Hepatocyte (in vitro differentiated cells): ENCODE results near the gene KRT8. TPM values are rescaled to one million over a fixed set of nuclear protein-coding genes. Genes with fewer than 3 reads are reported as not detected.

ENCODE experiments used
- DNase-seq: peaks from one replicate; pipeline ENCODE4 v3.0.0-alpha.2; 2016; ENCODE audit warnings: low spot score
- H2AFZ ChIP-seq: fragments of 200-600 bp; sonication (generic); 2 replicates; pipeline ENCODE4 v1.6.0; 2016; ENCODE audit warnings: antibody characterized with exemption, mild to moderate bottlenecking
- H3K27ac ChIP-seq: fragments of 200-600 bp; sonication (generic); 2 replicates; pipeline ENCODE4 v1.5.1; 2016; ENCODE audit warnings: mild to moderate bottlenecking
- H3K27me3 ChIP-seq: fragments of 200-600 bp; sonication (generic); 2 replicates; pipeline ENCODE4 v1.6.1; 2016
- H3K36me3 ChIP-seq: fragments of 200-600 bp; sonication (generic); replicated peaks from 2 replicates; pipeline ENCODE4 v1.5.1; 2016; ENCODE audit warnings: low read depth; ENCODE audit not compliant: insufficient read depth
- H3K4me1 ChIP-seq: fragments of 200-600 bp; sonication (generic); 2 replicates; pipeline ENCODE4 v1.5.1; 2016; ENCODE audit warnings: mild to moderate bottlenecking, moderate library complexity; ENCODE audit not compliant: insufficient read depth
- H3K4me2 ChIP-seq: fragments of 200-600 bp; sonication (generic); 2 replicates; pipeline ENCODE4 v1.6.0; 2016
- H3K4me3 ChIP-seq: fragments of 200-600 bp; sonication (generic); 2 replicates; pipeline ENCODE4 v1.5.1; 2016; ENCODE audit warnings: mild to moderate bottlenecking
- H3K79me2 ChIP-seq: fragments of 200-600 bp; sonication (generic); 2 replicates; pipeline ENCODE4 v1.6.0; 2017; ENCODE audit warnings: mild to moderate bottlenecking
- H3K9me2 ChIP-seq: fragments of 200-600 bp; sonication (generic); replicated peaks from 2 replicates; pipeline ENCODE4 v1.6.0; 2017; ENCODE audit warnings: mild to moderate bottlenecking; ENCODE audit not compliant: insufficient read depth
- H3K9me3 ChIP-seq: fragments of 200-600 bp; sonication (generic); 2 replicates; pipeline ENCODE4 v1.5.1; 2016; ENCODE audit warnings: low read depth, mild to moderate bottlenecking
- H4K20me1 ChIP-seq: fragments of 200-600 bp; sonication (generic); 2 replicates; pipeline ENCODE4 v1.6.0; 2016; ENCODE audit warnings: mild to moderate bottlenecking; ENCODE audit not compliant: insufficient read depth, poor library complexity, severe bottlenecking
- EZH2 ChIP-seq: fragments of 200-600 bp; sonication (generic); IDR thresholded peaks from 2 replicates; pipeline ENCODE4 v1.6.1; 2016; ENCODE audit warnings: antibody characterized with exemption, mild to moderate bottlenecking, borderline replicate concordance
- EZH2phosphoT487 ChIP-seq: fragments of 200-600 bp; sonication (generic); IDR thresholded peaks from one replicate; pipeline ENCODE4 v1.6.1; 2018; ENCODE audit warnings: antibody characterized with exemption, mild to moderate bottlenecking, low read depth, moderate library complexity; ENCODE audit not compliant: unreplicated experiment, severe bottlenecking
- WGBS: methylation state at CpG from one replicate; pipeline ENCODE4 v1.1.6; 2016; ENCODE audit warnings: low lambda C conversion rate; ENCODE audit errors: missing lambda C conversion rate; 5-methylcytosine and 5-hydroxymethylcytosine counted together
- polyA plus RNA-seq: library from polyadenylated mRNA; unstranded; fragments of >200 nt; fragmentation: Nextera tagmentation; extraction: Ambion mirVana; gene quantifications from 2 replicates; pipeline ENCODE4 v1.2.1, GENCODE V29; 2016
- total RNA-seq: library from RNA; depleted of rRNA; stranded (reverse); fragments of >200 nt; gene quantifications from 2 replicates; pipeline ENCODE4 v1.2.3, GENCODE V29; 2014
- TF ChIP-seq, protein P1 (sequence below): fragments of 200-600 bp; sonication (generic); IDR thresholded peaks from 2 replicates; pipeline ENCODE4 v1.5.1; 2016; ENCODE audit warnings: antibody characterized with exemption, mild to moderate bottlenecking; ENCODE audit not compliant: poor library complexity

Gene KRT8
- total and polyA plus RNA-seq, 2 experiments from 2014 or later = 1,381 to 2,058 TPM

DNA sequence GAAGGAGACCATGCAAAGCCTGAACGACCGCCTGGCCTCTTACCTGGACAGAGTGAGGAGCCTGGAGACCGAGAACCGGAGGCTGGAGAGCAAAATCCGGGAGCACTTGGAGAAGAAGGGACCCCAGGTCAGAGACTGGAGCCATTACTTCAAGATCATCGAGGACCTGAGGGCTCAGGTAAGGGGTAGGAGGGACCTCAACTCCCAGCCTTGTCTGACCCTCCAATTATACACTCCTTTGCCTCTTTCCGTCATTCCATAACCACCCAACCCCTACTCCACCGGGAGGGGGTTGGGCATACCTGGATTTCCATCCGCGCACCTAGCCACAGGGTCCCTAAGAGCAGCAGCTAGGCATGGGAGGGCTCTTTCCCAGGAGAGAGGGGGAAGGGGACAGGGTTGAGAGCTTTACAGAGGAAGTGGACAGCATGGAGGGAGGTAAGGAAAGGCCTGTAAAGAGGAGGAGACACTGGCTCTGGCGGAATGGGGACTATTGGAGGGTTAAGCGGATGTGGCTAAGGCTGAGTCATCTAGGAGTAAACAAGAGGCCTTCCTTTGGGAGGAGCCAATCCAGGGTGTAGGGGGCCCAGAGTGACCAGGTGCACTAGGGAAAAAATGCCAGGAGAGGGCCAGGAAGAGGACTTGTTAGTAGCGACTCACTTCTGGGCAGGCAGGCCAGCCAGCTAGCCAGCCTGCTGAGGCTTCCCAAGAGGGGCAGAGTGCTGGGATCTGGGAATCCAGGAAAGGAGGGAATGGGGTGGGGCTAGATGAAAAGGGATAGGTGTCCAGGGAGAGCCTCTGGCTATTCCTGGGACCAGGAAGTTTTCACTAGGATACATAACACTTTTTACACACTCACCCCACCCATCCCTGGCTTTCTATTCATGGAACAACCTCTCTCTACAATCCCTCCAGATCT lies 44.8 kb upstream of the KRT8 start:
- H3K4me3 ChIP-seq = peak overlapping the region; percentile 86
- no peak for TF ChIP-seq EZH2
- TF ChIP-seq, protein P1, sequence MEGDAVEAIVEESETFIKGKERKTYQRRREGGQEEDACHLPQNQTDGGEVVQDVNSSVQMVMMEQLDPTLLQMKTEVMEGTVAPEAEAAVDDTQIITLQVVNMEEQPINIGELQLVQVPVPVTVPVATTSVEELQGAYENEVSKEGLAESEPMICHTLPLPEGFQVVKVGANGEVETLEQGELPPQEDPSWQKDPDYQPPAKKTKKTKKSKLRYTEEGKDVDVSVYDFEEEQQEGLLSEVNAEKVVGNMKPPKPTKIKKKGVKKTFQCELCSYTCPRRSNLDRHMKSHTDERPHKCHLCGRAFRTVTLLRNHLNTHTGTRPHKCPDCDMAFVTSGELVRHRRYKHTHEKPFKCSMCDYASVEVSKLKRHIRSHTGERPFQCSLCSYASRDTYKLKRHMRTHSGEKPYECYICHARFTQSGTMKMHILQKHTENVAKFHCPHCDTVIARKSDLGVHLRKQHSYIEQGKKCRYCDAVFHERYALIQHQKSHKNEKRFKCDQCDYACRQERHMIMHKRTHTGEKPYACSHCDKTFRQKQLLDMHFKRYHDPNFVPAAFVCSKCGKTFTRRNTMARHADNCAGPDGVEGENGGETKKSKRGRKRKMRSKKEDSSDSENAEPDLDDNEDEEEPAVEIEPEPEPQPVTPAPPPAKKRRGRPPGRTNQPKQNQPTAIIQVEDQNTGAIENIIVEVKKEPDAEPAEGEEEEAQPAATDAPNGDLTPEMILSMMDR = no peak
- TF ChIP-seq EZH2phosphoT487 = no peak
- no peaks in the 10 kb centered on the region for H3K9me2 ChIP-seq
- peaks cover 27% of the 10 kb centered on the region for H4K20me1 ChIP-seq
- peak overlapping the region; percentile 96 for H3K27ac ChIP-seq
- 12% methylated on average over 13 of the region's 13 CpGs for WGBS
- no peaks in the 10 kb centered on the region for H3K27me3 ChIP-seq
- no peak overlapping the region for H2AFZ ChIP-seq
- H3K79me2 ChIP-seq = peaks cover 39% of the 10 kb centered on the region
- H3K9me3 ChIP-seq = no peaks in the 10 kb centered on the region
- H3K4me1 ChIP-seq = peaks cover 33% of the 10 kb centered on the region
- H3K4me2 ChIP-seq = peak overlapping the region; percentile 77
- no peaks in the 10 kb centered on the region for H3K36me3 ChIP-seq
- DNase-seq = peak; percentile 89

DNA sequence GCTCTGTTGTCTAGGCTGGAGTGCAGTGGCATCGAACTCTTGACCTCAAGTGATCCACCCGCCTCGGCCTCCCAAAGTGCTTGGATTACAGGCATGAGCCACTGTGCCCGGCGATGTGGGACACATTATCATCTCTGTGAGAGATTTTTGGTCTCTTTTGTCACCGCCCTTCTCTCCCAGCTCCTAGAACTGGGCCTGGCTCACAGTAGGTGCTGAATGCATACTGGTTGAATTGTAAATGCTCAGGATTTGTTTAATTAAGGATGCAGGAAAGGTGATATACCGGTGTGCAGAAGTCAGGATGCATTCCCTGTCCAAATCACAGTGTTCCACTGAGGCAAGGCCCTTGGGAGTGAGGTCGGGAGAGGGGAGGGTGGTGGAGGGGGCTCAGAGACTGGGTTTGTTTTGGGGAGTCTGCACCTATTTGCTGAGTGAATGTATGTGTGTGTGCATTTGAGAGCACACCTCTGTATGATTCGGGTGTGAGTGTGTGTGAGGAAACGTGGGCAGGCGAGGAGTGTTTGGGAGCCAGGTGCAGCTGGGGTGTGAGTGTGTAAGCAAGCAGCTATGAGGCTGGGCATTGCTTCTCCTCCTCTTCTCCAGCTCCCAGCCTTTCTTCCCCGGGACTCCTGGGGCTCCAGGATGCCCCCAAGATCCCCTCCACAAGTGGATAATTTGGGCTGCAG lies 43.0 kb upstream of the KRT8 start:
- WGBS = 67% methylated on average over 11 of the region's 12 CpGs
- peak overlapping the region; percentile 77 for H3K4me2 ChIP-seq
- DNase-seq = no peak
- TF ChIP-seq, protein P1 = no peak
- no peak for TF ChIP-seq EZH2
- TF ChIP-seq EZH2phosphoT487 = no peak
- no peak overlapping the region for H3K4me3 ChIP-seq
- no peaks in the 10 kb centered on the region for H3K9me3 ChIP-seq
- no peaks in the 10 kb centered on the region for H3K27me3 ChIP-seq
- H3K27ac ChIP-seq = peak overlapping the region; percentile 96
- peaks cover 46% of the 10 kb centered on the region for H3K4me1 ChIP-seq
- no peaks in the 10 kb centered on the region for H3K9me2 ChIP-seq
- H2AFZ ChIP-seq = no peak overlapping the region
- no peaks in the 10 kb centered on the region for H3K36me3 ChIP-seq
- peaks cover 27% of the 10 kb centered on the region for H4K20me1 ChIP-seq
- peaks cover 43% of the 10 kb centered on the region for H3K79me2 ChIP-seq

DNA sequence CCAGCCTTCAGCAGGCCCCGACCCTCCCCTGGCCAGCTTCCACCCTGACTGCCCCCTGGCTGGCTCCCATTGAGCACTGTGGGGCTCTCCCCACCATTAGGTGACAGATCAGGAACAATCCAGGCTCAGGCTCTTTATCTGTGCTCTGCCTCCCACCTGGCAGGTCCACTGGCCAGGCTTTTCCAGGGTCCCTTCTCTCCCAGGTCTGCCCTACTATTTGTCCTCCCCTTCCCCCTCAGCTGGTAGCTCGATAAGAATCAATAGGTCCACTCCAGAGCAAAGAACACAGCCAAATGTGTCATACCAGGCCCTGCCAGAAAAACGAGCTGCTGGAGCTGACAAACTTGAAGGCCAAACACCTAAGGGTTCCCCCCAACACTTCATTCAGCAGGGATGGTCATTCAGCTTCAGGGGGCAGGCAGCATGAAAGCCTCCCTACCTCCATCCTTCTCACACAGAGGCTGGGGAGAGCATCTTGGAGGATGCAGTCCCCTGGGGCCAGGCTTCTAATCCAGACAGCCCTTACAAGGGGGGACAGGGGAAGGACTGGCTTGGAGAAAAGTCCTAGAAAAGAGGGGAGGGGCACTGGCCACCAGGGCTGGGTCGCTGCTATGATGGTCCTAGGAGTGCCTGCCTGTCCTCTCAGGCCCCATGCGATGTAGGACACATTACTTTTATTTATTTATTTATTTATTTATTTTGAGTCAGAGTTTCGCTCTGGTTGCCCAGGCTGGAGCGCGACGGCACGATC lies 42.1 kb upstream of the KRT8 start:
- H3K27ac ChIP-seq = peak overlapping the region; percentile 96
- H3K79me2 ChIP-seq = peaks cover 43% of the 10 kb centered on the region
- H3K4me3 ChIP-seq = no peak overlapping the region
- H4K20me1 ChIP-seq = peaks cover 19% of the 10 kb centered on the region
- peak overlapping the region; percentile 69 for H3K4me2 ChIP-seq
- TF ChIP-seq EZH2phosphoT487 (no peak), EZH2 (no peak)
- TF ChIP-seq, protein P1 = no peak
- H2AFZ ChIP-seq = no peak overlapping the region
- 67% methylated on average over 10 of the region's 10 CpGs for WGBS
- peaks cover 50% of the 10 kb centered on the region for H3K4me1 ChIP-seq
- H3K9me2 ChIP-seq = no peaks in the 10 kb centered on the region
- no peak for DNase-seq
- no peaks in the 10 kb centered on the region for H3K27me3 ChIP-seq
- H3K36me3 ChIP-seq = no peaks in the 10 kb centered on the region
- no peaks in the 10 kb centered on the region for H3K9me3 ChIP-seq
